Measurements from ENCODE around the gene NPIPB8.
"Not testable (repeated sequence)": the region's sequence is repeated elsewhere in the genome, so short reads cannot be mapped to it uniquely, and the experiment has no call there.

The NPIPB8 gene

DNA sequence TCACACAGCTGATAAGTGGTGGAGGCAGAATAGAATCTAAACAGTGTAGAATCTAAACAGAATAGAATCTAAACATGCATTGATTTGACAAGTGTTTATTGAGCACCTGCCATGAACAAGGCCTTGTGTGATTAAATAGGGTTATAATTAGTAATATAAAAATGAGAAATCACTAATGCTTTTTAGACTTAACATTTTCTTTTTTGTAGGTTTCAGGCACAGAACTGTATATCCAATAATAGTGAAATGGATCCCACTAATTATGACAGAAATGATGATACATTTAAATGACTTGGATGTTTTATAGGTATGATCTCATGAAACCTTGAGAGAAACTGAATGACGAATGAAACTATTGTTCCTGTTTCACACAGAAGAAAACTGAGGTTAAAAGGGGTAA, at the start of gene NPIPB8:
NPIPB8 (plus strand) TSS at position 301 of the 400 bp plus-strand sequence. CDS start 296 bp downstream, outside the sequence.
- DNase-seq (ENCODE audit: low read depth) = not testable (repeated sequence)

DNA sequence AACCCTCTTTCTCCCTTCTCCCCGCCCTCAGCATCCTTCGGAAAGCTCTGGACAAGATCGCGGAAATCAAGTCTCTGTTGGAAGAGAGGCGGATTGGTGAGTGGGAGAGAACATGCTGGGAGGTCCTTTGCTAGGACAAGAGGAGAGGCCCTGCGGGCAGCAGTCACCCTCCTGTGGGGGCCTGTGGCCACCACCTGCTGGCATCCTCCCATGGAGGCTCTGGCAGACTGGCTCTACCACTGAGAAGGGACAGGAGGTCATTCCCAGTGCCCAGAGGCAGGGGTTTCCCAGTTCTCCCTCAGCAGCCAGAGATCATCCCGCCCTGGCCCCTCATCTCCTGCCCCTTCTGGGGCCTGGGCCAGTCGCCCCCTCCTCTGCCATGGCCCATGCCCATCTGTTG, 48.8 kb upstream of the NPIPB8 start:
- DNase-seq (ENCODE audit: low read depth) = no peak

DNA sequence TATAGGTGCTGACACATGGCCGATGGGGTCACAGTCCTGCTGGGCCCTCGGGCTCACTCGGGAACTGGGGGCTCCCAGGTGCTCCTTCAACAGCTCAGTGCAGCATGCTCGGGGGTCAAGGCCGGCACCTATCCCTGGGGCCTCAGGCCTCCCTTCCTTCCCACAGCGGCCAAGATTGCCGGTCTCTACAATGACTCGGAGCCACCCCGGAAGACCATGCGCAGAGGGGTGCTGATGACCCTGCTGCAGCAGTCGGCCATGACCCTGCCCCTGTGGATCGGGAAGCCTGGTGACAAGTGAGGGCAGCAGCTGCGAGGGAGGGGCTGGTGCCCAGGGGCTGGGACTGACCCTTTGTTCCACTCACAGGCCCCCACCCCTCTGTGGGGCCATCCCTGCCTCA, 47.9 kb upstream of the NPIPB8 start:
- DNase-seq (ENCODE audit: low read depth) = no peak

DNA sequence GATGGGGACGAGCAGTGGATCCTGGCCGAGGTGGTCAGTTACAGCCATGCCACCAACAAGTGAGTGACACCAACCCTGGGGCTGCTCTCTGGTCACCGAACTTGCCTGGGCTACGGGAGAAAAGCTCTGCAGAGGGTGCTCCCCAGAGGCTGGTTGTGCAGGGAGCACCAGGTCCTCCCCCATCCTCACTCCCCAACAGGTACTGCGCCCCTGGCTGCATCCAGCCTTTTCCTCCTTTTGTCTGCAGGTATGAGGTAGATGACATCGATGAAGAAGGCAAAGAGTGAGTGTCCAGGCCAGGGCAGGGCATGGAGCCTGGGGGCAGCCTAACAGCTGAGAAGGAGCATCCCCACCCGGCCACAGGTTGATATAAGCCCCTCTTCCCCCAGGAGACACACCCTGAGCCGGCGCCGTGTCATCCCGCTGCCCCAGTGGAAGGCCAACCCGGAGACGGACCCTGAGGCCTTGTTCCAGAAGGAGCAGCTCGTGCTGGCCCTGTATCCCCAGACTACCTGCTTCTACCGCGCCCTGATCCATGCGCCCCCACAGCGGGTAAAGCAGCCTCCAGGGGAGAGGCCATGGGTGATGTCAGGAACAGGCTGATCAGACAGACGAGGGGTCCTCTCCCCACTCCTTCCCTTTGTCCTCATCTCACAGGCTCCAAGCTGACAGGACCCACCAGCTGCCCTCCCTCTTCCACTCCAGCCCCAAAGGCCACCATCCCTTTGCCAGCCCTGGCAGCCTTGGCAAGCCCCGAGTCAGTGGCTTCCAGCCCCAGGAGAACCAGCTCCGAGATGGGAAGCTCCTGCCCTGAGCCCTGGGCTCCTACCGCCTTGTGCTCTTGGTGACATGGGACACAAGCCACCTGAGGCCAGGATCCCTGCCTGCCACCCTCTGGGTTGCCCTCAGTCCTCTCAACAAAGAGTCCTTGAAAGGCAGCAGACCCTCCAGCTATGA, 47.2 kb upstream of the NPIPB8 start:
- DNase-seq (ENCODE audit: low read depth) = no peak

DNA sequence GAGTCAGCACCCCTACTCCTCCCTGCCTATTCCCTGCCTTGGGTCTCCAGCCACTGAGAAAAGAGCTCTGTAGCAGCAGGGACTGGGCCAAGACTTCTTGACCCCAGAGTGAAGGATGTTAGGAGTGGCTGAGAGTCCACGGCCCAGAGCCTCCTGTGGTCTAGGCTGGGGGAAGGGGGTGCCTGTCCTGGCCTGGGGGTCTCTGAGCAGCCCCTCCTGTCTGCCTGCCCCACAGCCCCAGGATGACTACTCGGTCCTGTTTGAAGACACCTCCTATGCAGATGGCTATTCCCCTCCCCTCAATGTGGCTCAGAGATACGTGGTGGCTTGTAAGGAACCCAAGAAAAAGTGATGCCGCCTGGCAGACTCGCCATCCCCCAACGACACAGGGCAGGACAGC, 46.5 kb upstream of the NPIPB8 start:
- DNase-seq (ENCODE audit: low read depth) = no peak

DNA sequence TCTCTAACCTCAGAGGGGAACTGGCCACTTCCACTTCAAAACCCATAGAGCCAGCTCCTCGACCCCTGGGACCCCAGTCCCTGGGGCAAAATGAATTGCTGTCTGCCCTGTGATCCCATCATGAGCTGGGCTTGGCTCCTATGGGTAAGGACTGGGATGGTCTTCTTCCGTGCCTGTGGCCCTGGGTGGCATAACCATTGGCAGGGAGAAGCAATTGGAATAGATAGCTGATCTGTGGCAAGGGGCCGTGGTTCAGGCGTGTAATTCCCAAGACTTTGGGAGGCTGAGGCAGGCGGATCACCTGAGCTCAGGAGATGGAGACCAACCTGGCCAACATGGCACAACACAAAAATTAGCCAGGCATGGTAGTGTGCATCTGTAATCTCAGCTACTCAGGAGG, 45.4 kb upstream of the NPIPB8 start:
- DNase-seq (ENCODE audit: low read depth) = no peak

DNA sequence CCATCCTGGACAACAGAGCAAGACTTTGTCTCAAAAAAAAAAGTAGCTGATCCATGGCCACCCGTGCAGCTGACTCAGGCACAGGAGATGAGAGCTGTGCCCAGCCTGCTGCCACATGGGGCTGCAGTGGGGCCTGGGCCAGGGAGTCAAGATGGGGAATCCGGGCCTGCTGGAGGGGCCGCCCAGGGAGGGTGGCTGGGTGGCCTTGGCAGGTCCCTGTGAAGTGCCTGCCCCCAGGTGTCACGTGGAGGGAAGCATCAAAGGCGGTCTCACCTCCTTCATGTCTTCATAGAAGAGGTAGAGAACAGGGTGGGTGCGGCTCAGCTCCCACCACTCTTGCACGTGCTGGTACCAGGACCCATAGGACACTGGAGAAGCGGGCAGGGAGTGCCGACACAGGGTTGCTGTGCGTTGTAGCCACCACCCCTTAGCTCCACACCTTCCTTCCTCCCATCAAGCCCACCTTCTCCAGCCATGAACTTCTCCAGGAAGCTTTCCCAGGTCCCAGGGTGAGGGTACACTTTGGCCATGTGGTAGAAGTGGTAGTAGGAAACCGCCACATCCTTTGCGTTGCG, 44.8 kb upstream of the NPIPB8 start:
- no peak for DNase-seq (ENCODE audit: low read depth)

DNA sequence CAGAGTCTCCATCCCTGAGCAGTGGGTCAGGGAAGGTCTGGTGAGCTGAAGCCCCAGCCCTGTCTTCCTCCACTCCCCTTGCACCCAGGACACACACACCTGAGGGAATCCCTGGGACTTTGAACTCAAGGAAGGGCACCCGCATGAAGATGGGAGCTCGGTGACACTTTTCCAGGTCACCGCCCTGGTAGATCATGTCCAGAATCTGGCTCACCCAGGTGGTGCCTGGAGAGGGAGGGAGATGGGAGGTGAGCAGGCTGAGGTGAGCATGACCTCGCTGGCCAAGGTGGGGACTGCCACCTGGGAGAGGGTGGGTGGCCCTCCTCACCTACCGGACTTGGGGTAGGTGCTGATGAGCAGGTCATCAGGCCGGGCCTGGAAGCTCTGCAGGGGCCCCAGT, 42.4 kb upstream of the NPIPB8 start:
- DNase-seq (ENCODE audit: low read depth) = not testable (repeated sequence)

DNA sequence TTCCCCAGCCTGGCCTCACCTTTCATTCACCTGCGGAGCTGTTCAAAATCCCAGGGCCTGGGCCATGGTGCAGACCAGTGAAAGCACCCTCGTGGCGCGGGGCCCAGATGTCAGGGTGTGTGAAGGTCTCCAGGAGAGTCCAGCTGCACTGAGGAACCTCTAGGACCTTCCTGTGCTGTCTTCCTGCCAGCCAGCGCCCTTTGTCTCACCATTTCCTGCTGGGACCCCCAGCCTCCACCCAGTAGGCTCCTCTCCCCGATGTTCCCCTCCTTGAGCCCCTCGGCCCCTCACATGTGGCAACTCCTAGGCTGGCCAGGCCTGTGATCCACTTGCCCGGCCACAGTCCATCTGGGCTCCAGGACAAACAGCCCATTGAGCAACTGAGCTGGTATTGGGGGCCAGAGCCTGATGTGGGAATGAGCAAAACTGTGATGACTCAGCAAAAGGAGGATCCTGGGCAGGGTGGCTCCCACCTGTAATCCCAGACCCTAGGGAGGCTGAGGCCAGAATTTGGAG, 41.7 kb upstream of the NPIPB8 start:
- DNase-seq (ENCODE audit: low read depth) = no peak

DNA sequence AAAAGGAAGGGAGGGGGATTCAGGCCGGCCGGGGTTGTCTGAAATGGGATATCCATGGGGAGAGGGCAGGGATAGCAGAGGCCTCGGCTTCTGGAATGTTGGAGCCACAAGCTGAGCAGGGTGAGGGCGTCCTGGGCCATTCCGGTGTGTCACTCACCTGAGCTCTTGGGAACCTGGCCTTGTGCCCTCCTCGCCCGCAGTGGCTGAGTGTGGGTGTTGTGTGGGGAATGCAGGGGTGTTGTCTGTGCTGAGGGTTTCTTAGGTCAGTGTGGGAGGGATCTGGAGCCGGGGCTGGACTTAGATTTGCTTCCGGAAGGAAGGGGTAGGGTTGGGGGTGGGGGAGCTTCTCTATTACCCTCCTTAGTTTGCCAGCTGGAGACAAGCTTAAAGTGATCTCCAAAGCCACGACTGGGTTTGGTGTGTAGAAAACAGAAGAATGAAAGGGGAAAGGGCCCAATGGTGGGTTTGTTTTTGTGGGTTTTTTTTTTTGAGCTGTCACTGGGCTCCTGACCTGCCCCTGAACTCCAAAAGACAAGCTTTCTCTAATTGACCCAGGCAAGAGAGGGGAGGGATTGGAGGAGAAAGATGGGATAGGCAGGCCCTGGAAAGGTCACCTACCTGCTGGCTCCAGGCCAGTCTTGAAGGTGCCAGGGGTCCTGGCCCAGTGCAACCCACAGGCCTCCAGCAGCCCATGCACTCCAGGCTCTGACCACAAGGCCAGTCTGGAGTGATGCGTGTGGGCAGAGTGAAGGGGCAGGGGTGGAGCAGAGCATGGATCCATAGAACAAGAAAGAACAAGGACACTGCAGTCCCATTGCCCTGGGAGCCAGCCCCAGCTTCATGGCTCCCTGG, 40.8 kb upstream of the NPIPB8 start, which contains the start of gene SULT1A2:
SULT1A2 (minus strand) TSS at position 211 of the 852 bp plus-strand sequence. CDS start 1,120 bp downstream, outside the sequence.
- no peak for DNase-seq (ENCODE audit: low read depth)

DNA sequence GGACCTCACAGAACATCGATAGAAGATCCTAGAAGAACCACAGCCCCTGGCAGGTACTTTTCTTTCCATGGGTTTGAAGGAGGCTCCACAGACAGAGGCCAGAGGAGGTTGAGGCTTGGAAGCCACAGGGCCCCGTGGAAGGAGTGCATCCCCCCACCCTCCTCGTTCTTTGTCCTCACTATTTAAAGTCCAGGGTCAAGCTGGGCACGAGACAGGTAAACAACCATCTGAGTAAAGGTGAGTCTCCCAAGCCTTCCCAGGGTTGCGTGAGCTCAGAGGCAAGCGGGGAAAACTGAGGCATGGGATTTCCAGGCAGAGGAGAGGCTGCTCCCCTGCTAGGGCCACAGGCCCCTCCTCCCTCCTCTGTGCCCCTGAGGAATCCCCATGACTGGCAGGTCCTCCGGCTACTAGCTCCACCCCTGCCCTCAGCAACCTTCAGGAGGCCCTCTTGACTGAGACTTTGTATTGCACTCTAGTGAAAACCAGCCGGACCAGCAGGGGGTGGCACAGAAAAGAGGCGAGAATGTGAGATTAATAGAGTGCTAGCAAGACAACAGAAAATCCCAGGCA, 40.1 kb upstream of the NPIPB8 start:
- DNase-seq (ENCODE audit: low read depth) = no peak

DNA sequence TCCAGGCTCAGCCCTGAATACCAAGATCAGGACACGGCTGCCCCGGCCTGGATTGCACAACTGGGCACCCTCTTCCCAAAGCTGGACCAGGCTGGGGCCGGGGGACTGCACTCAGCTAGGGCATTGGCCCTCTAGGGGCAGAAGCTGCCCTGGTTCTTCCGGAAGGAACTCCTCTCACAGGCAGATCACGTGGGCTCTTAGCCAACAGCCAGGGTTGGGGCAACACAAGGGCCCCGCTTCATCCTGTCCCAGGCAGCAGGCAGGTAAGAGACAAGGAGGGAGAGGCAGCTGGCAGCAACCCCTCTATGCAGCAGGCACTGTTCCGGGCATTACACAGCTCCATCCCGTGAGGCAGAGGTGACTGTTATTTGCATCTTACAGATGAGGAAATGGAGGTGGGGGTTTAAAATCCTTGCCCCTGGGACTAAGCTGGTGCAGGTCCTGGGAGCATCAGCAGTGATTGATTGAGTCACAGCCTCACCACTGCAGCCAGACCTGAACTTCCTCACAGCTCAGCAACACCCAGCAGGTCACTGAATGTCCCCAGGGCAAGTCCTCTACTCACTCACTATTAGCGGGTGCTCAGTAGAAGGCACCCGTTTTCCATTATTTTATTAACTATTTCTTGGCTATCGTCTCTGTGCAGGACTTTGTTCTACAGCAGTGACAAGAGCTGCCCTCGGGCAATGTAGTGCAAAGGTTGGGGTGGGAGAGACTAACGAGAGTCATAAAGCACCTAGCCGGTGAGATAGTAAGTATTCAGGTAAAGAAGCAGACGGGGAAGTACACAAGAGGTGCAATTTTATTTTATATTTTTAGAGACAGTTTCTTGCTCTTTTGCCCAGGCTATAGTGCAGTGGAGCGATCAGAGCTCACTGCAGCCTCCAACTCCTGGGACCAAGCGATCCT, 38.2 kb upstream of the NPIPB8 start:
- not testable (repeated sequence) for DNase-seq (ENCODE audit: low read depth)

DNA sequence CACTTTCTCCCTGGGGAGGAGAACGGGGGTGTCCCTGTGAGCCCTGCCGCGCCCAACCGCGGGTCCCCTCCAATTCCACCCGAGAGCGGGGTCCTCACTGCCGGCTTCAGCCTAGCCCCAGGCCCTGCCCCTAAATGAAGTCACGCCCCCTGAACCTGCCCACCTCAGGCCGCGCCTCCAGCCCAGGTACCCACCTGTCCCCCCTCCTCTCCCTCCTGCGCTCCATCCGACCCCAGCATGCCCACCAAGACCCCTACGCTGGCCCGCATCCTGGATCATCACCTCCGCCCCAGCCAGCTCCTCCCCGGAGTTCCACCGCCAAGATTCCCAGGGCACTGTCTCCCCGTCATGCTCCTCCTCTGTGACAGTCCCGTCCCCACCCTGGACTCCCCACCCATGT, 36.9 kb upstream of the NPIPB8 start:
- DNase-seq (ENCODE audit: low read depth) = not testable (repeated sequence)

DNA sequence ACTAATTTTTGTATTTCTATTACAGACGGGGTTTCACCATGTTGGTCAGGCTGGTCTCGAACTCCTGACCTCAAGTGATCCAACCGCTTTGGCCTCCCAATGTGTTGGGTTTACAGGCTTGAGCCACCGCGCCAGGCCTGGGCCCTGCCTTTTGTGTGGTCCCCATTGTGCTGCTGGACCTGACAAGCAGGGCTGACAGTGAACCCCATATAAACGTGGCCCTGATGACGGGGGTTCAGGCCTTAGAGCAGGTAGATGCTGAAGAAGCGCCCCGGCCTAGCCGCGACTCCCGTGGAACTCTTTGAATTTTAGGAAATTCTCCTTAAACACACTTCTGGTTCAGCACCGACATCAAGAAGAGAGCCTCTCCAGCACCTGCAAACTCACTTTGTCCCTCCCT, 36.3 kb upstream of the NPIPB8 start:
- DNase-seq (ENCODE audit: low read depth) = not testable (repeated sequence)

DNA sequence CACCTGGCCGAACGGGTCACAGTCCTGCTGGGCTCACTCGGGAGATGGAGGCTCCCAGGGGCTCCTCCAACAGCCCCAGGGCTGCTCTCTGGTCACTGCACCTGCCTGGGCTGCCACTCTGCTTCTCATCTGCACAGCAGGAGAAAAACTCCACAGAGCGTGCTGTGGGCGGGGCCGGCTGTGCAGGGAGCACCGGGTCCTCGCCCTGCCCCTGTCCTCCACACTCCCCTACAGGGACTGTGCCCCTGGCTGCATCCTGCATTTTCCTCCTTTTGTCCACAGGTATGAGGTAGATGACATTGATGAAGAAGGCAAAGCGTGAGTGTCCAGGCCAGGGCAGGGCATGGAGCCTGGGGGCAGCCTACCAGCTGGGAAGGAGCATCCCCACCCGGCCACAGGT, 35.8 kb upstream of the NPIPB8 start:
- not testable (repeated sequence) for DNase-seq (ENCODE audit: low read depth)

DNA sequence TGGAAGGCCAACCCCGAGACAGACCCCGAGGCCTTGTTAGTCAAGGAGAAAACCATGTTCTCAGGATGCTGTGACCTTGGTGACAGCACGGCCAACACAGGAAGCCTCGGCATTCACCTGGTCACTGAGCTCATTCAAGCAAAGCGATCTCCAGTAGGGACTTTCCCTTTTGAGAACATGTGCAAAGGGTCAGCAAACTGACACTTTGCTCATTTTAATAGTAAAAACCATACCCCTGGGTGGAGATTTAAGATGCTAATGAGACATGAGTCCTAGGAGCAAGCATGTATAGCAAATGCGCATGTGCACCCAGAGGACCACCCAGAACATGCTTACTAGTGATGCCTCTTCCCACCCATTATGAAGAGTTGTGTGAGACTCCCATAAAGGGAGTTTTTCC, 35.3 kb upstream of the NPIPB8 start:
- DNase-seq (ENCODE audit: low read depth) = no peak

DNA sequence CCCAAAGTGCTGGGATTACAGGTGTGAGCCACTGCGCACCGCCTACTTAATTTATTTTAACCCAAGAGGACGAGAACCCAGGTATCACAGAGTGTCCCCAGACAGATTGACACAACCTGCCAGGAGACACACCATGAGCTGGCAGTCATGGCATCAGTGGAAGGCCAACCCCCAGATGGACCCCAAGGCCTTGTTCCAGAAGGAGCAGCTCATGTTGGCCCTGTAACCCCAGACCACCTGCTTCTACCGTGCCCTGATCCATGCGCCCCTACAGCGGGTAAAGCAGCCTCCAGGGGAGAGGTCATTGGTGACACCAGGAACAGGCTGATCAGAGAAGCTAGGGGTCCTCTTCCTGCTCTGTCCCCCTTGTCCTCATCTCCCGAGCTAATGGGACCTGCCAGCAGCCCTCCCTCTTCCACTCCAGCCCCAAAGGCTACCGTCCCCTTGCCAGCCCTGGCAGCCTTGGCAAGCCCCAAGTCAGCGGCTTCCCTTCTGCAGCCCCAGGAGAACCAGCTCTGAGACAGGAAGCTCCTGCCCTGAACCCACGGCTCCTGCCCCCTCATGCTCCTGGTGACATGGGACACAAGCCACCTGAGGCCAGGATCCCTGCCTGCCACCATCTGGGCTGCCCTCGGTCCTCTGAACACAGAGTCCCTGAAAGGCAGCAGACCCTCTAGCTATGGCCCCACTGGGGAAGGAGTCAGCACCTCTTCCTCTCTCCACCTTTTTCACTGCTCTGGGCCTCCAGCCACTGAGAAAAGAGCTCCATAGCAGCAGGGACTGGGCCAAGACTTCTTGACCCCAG, 34.3 kb upstream of the NPIPB8 start:
- no peak for DNase-seq (ENCODE audit: low read depth)

DNA sequence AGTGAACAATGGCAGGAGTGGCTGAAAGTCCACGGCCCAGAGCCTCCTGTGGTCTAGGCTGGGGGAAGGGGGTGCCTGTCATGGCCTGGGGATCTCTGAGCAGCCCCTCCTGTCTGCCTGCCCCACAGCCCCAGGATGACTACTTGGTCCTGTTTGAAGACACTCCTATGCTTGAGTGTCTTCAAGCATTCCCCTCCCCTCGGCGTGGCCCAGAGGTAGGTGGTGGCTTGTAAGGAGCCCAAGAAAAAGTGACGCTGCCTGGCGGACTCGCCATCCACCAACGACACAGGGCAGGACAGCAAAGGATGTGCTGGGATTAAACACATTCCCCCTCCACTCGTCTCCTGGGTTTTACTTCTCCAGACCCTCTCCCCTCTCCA, 33.7 kb upstream of the NPIPB8 start:
- DNase-seq (ENCODE audit: low read depth) = no peak

DNA sequence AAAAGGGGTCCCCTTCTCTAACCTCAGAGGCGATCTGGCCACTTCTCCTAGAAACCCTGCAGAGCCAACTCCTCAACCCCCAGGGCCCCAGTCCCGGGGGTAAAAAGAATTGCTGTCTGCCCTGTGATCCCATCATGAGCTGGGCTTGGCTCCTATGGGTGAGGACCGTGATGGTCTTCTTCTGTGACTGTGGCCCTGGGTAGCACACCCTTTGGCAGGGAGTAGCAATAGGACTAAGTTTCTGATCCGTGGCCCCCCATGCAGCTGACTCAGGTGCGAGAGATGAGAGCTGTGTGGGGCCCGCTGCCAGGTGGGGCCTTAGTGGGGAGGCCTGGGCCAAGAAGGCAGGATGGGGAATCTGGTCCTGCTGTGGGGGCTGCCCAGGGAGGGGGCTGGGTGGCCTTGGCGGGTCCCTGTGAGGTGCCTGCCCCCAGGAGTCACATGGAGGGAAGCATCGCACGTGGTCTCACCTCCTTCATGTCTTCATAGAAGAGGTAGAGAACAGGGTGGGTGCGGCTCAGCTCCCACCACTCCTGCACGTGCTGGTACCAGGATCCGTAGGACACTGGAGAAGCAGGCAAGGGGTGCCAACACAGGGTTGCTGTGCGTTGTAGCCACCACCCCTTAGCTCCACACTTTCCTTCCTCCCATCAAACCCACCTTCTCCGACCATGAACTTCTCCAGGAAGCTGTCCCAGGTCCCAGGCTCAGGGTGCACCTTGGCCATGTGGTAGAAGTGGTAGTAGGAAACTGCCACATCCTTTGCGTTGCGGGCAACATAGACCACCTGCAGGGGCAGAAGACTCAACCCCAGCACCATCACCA, 31.4 kb upstream of the NPIPB8 start:
- DNase-seq (ENCODE audit: low read depth) = no peak

Measured in activated T-cell treated with anti-CD3 and anti-CD28 coated beads for 48 hours (primary cell).